GM12891 (cell line): ENCODE data around the gene NKIRAS2.

ENCODE experiments used
- POLR2A ChIP-seq: IDR thresholded peaks from 2 replicates; pipeline ENCODE4 v1.6.1; 2011; ENCODE audit warnings: low read depth, low read length, control low read depth
- POLR2AphosphoS5 ChIP-seq: IDR thresholded peaks from 2 replicates; pipeline ENCODE4 v1.6.1; 2011; ENCODE audit warnings: low read depth, low read length, control low read depth
- POU2F2 ChIP-seq: IDR thresholded peaks from 2 replicates; pipeline ENCODE4 v1.6.1; 2011; ENCODE audit warnings: low read depth, mild to moderate bottlenecking, control low read depth, low read length, moderate library complexity
- SPI1 ChIP-seq: IDR thresholded peaks from 2 replicates; pipeline ENCODE4 v1.6.1; 2011; ENCODE audit warnings: low read depth, low read length, control low read depth
- TAF1 ChIP-seq: IDR thresholded peaks from 2 replicates; pipeline ENCODE4 v1.6.1; 2011; ENCODE audit warnings: low read depth, low read length, control low read depth

DNA sequence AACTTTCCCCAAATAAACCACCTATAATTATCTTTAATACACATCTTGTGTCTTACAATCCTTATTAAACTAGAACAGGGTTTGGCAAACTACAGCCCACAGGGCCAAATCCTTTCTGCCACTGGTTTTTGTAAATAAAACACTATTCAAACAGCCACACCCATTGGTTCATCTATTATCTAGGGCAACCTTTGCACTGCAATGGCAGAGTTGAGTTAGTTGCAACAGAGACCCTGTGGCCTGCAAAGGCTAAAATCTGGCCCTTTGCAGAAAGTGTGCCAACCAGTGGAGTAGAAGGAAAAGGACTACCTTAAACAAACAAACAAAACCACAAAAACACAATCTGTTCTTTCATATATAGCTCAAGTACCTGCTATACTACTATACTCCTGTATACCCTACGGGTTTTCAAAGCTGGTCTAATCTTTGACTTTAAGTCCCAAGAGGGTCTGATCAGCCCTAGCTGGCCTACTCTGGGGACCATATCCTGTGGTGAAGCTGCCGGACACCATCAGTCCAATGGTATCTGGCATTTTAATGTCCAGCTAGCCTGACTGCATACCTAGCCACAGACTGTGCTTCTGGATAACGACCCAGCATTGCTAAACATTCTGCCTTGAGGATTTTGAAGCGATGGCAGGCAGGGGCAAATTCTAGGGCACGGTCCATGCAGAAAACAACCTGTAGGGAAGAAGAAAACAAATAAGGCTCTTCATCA is 30.0 kb upstream of the NKIRAS2 start:
- TF ChIP-seq SPI1 (no peak), POLR2A (no peak), POU2F2 (no peak), TAF1 (no peak), POLR2AphosphoS5 (no peak)
